GM21825 (cell line): Measurements from ENCODE around the gene PIK3AP1.

Experiments
- ATAC-seq: cut with Tn5 transposase; IDR thresholded peaks from one replicate; pipeline ENCODE4 v1.9.1; 2021; ENCODE audit warnings: mild to moderate bottlenecking, moderate library complexity; ENCODE audit not compliant: unreplicated experiment

PIK3AP1 gene

DNA sequence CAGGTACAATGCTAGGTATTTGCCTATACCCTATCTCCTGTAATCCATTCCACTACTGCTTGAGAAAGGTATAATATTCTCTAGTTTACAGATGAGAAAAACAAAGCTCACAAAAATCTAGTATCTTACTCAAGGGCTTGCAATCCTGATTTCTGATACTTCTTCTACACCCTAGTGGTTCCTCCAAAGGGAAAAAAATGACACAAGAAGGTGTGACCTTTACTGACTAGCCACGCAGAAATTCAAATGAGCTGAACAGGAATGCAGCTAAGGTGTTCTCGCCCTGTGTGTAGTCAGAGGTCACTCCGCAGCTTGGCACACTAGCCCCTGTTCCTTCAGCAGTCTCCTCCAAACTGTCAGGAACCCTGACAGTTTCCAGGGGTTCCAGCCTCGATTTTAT is 74.0 kb downstream of the PIK3AP1 start:
- ATAC-seq: no peak

- peak; percentile 54 for ATAC-seq
These were observed 75.1 kb downstream of the PIK3AP1 start for GRCh38 chr10:96645191-96645721.

DNA sequence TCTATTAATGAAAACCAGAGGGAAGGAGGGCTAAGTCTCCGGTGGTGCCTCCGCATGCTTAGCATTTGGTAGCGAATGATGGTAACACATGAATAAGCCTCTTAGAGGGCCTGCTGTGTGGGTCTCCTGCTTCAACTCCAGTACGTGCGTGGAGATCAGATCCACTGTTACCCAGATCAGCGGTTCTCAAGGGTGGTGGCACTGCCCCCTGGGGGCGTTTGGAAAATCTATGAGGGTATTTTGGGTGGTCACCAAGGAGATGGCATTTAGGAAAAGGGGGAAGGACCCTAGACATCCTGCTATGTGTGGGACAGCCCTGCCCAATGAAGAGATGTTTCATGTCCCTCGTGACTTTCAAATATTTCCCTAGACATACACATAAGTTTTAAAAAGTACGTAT is 76.4 kb downstream of the PIK3AP1 start:
- ATAC-seq: no peak

GRCh38 chr10:96642973-96643372 is 77.3 kb downstream of the PIK3AP1 start:
- ATAC-seq: no peak

GRCh38 chr10:96642530-96642929 is 77.8 kb downstream of the PIK3AP1 start:
- ATAC-seq: no peak

GRCh38 chr10:96641396-96642295 is 78.7 kb downstream of the PIK3AP1 start:
- ATAC-seq: no peak

DNA sequence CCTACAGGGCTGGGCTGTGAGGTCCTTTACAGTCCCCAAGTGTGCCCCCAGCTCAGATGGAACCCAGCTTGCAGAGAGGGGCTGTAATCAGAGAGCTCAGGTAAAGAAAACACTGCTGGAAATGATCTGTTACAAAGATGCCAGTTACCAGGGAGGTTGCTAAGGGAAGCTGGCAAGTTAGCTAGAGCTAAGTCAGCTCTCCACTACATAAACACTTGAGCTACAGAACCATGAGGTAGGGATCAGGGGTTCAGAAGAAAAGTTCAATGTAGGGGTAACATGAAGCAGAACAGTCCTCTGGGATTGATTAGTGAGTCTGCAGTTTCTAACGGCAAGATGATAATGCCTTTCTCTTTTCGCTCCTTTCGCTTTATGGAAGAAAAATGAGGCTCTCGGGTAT is 80.4 kb downstream of the PIK3AP1 start:
- ATAC-seq: no peak

DNA sequence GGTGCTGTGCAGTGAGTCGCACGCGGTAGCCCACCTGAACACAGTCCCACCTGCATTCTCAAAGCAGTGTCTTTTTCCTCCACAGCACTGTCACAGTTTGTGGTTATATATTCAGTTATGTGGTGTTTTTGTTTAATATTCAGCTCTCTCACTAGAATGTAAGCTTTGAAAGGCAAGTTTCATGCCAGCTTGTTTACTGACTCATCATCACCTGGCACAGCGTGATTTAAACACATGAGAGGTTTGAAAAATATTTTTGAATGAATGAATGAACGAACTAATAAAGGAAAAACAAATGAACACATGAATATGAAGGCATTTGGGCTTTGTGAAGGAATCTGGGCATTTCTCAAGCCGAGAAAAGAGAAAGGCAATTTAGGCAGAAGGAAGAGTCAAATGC is 81.6 kb downstream of the PIK3AP1 start:
- ATAC-seq: no peak

DNA sequence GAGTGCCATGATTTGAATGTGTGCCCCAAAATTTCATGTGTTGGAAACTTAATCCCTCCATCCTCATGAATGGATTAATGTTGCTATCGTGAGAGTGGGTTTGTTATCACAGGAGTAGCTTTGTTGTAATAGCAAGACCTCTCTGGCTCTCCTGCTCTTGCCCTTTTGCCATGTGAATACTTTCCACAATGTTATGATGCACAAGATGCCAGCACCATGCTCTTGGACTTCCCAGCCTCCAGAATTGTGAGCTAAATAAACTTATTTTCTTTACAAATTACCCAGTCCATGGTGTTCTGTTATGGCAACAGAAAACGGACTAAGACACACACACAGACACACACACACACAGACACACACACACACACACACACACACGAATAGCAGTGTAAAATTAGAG is 82.2 kb downstream of the PIK3AP1 start:
- no peak for ATAC-seq

GRCh38 chr10:96637709-96638108 is 82.6 kb downstream of the PIK3AP1 start:
- ATAC-seq: no peak

DNA sequence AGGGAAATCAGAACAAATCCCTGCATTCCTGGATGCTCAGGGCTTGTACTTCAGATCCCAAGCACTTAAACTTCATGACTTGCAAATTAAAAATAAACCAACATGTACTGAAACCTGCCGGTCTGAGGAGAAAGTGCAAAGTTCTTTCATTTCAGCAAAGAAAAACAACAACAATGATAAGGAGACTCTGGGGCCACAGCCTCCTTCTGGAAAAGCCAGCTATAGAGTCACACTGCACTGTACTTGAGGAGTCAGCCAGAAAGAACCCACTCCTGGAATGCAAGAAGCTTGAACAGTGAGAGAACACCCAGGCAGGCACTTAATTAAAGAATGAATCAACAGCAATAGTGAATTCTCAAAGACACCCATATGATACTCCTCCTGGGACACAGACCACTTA is 83.8 kb downstream of the PIK3AP1 start:
- no peak for ATAC-seq

- no peak for ATAC-seq
These were observed 87.2 kb downstream of the PIK3AP1 start for GRCh38 chr10:96632974-96633710.

DNA sequence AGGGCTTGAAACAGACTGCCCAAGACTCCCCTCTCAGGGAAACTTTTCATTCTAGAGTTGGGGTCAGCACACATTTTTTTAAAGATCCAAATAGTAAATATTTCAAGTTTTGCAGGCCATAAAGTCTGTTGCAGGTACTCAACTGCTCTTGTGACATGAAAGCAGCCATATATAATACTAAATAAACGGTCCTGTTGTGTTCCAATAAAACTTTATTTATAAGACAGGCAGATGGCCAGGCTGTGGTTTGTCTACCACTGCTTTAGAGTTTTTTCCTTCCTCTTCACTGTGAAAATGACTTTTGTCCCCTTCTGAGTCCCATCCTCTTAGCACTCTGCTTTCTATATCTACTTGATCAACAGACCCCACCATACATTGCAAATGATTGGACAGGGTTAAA is 93.0 kb downstream of the PIK3AP1 start:
- no peak for ATAC-seq

DNA sequence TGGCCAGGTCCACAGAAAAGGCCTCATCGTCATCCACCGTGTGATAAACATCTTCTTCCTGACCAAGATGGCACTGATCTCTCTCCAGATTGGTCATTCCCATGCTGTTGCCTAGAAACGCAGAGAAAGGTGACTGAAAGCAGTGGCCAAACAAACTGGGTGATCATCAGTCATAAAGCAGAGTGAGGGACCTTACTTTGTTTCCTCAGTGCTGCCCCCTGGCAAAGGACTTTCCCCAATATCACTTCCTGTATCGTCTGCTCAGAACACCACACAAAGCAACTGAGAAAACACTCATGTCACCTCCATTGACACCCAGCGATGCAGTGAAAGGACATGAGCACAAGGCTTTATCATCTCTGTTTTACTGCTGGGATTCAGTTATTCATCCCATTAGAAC is 93.5 kb downstream of the PIK3AP1 start:
- ATAC-seq: no peak

GRCh38 chr10:96625173-96625572 is 95.1 kb downstream of the PIK3AP1 start:
- ATAC-seq: no peak

DNA sequence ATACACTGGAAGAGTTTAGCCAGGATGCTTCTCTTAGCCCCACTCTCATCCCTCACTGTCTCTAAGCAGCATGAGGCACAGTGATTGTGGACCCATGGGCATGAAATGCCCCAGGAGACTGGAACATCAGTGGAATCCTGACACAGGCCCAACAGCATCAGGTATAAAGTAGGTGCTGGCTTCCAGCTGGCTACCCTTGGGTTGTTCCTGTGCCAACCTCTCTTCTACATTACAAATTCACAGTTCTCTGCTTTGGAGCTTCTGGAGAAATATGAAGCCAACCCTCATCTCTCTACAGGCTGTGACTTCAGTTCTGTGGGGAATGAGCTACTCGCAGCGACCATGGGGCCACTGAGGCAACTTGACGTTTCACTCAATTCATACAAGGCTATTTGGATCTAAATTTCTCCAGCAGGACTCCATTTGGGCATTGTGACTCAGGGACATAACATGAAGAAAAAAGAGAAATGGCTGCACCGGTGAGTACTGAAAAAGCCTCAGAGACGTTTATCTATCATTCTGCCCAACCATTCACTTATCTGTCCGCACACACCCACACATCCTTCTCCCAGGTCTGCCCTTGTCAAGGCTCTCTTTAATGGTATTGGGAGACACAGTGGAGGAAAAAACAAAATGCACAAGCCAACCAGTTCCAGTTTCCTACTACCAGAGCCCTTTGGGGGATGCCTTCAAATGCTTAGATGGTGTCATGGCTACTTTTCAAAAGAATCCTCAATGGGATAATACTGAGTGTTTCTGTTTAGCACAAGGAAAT is 98.1 kb downstream of the PIK3AP1 start:
- ATAC-seq: no peak

DNA sequence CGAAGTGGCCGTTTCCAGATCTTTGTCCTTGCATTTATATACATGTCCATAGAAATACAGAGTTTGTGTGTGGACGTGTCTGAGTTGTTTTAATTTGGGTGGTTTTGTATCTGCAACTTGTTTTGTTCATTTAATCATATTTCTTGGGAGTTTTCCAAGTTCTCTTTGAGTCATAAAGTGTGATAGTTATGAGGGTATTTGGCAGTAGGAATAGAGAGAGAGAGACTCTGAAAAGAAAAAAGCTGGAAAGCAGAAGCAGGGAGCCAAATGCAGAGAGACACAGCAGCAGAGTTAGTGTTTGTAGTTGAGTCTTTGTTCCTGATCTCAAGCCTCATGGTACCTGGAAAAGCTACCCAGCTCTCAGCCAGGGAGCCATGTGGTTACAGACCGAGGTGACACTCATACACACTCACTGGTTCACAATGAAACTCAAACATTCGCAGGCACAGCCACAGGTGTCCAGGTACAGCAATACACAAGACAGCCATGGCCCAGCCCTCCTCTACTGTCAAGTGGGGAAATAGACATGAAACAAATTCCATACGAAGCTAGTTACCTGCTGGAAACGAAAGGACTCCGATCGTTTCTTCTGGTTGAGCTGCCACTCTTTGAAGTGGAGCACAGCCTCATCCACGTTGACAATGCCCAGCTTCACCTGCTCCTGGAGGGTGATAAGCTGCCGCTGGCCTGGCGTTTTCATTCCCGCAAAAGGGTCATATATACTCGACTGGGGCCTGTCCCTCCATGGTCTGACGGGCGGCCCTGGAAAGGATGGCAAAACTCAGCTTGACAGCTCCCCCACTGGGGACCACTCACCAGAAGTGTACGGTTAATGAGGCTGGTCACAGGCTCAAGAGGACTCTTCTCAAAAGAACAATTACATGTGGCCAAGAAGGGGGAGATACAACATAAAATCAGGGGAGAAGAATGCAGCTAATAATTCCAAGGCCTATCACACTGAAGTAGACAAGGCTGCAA is 100.2 kb downstream of the PIK3AP1 start:
- ATAC-seq: no peak

DNA sequence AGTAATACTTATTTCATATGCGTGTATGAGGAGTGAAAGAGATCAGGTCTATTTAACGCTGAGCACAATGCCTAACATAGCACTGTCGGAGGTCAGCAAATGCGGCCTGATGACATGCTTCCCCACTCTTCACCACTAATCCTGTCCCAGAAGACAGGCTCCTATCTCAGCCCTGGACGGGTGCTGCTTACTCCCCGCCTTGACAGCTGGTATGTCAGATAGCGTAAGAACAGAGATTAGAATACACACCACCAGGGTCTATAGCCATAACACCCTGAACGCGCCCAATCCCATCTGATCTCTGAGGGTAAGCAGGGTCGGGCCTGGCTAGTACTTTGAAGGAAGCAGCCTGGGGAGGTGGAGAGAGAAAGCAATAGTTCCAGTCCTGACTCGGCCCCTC is 101.2 kb downstream of the PIK3AP1 start:
- ATAC-seq: no peak

DNA sequence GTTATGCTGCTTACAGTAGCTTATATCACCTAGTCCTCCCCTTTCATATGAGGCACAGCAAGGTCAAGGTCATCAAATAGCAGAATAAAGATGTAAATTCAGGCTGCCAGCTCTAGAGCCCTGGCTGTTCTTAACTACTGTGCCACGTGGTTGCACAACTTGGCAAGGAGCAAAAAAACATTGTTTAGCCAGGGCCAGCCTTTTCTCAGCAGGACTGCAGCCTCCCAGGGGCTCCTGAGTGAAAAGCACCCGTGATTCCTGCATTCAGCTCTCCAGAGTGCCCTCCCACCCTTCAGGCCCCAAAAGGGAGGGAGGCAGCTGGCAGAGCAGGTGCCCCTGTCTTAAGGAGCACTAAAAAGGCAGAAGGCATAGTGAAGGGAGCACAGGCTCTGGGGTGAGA is 101.7 kb downstream of the PIK3AP1 start:
- no peak for ATAC-seq

DNA sequence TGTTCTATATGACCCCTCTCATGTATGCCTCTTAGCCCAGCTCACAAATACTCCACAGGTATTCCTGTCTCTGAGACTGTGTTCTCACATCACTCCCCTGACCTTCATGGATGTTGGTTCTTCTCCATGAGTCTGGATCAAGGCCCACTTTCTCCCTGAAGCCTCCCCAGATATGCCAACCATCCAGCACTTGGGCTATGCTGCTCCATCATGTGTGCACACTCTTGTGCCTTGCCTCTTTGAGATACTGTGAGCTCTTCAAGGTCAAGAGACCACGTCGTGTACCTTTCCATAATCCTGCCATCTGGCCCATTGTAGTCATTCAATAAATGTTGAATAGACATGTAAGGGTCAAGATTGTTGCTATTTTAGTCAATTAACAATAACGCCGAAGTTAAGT is 103.4 kb downstream of the PIK3AP1 start:
- no peak for ATAC-seq
